Retinal pigment epithelial cell (primary cell): ENCODE measurements around the gene LRFN2.
A peak's percentile ranks its signal among the peaks of the same experiment; 100 is the strongest.

Source experiments
- DNase-seq: peaks from one replicate; pipeline ENCODE4 v3.0.0-alpha.2; 2010; ENCODE audit warnings: low read depth
- H3K4me3 ChIP-seq: 2 replicates; pipeline ENCODE4 v1.5.1; 2011; ENCODE audit warnings: mild to moderate bottlenecking, low read length, control low read depth, moderate library complexity
- TF ChIP-seq, protein P1 (sequence below): conservative IDR thresholded peaks from 2 replicates; pipeline ENCODE4 v1.5.1; 2011; ENCODE audit warnings: low read depth, low read length, control low read depth, inconsistent platforms

Gene LRFN2

DNA sequence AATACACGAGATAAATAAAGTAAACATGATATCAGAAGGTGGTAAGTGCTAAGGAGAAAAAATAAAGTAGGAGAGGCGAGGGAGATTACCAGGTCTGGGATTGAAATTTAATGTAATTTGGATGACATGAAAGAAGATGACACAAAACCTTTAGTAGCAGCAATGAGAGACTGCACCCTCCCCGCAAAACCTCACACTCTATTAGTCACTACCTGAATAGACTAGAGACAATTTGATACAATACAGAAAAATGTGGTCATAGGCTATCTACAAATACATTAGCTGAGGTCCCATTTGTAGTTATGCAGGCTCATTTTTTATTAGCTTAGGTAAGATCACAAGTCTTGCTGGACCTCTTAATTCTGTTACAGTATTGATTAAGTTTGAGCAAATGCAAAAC is 125.5 kb downstream of the LRFN2 start:
- H3K4me3 ChIP-seq = no peak overlapping the region
- DNase-seq = no peak
- TF ChIP-seq, protein P1, sequence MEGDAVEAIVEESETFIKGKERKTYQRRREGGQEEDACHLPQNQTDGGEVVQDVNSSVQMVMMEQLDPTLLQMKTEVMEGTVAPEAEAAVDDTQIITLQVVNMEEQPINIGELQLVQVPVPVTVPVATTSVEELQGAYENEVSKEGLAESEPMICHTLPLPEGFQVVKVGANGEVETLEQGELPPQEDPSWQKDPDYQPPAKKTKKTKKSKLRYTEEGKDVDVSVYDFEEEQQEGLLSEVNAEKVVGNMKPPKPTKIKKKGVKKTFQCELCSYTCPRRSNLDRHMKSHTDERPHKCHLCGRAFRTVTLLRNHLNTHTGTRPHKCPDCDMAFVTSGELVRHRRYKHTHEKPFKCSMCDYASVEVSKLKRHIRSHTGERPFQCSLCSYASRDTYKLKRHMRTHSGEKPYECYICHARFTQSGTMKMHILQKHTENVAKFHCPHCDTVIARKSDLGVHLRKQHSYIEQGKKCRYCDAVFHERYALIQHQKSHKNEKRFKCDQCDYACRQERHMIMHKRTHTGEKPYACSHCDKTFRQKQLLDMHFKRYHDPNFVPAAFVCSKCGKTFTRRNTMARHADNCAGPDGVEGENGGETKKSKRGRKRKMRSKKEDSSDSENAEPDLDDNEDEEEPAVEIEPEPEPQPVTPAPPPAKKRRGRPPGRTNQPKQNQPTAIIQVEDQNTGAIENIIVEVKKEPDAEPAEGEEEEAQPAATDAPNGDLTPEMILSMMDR = no peak

DNA sequence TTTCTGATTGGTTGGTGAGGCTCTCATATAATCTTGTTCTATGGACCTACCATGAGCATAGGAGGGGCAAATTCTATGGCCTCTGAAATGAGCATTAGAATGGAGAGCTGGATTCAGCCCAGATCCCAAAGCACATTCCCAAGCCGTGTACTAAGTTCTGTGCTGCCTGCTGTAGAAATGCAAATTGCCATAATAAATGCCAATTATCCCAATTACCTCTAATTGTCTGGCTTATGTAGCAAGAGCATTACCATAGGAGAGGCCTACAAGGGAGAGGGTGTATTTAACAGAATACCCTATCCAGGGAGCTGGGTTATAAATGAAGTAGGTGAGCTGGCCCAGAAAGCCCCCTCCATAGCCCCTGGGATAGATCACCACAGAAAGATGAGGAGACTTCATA is 126.8 kb downstream of the LRFN2 start:
- no peak overlapping the region for H3K4me3 ChIP-seq
- DNase-seq = no peak
- TF ChIP-seq, protein P1 = no peak

DNA sequence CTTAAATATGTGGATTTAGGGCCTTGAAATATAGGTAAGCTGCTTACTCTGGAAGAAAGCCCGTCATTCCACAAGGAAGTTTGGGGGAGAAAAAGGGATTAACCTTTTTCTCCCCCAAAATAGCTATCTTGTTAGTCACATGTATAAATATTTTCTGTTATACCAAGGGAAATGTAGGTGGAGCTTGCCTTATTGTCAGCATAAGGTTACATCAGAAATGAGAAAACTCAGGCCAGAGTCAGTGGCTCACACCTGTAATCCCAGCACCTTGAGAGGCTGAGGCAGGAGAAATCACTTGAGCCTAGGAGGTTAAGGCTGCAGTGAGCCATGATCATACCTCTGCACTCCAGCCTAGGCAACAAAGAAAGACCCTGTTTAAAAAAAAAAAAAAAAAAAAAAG is 129.9 kb downstream of the LRFN2 start:
- DNase-seq = peak; percentile 11
- H3K4me3 ChIP-seq = no peak overlapping the region
- TF ChIP-seq, protein P1 = no peak

DNA sequence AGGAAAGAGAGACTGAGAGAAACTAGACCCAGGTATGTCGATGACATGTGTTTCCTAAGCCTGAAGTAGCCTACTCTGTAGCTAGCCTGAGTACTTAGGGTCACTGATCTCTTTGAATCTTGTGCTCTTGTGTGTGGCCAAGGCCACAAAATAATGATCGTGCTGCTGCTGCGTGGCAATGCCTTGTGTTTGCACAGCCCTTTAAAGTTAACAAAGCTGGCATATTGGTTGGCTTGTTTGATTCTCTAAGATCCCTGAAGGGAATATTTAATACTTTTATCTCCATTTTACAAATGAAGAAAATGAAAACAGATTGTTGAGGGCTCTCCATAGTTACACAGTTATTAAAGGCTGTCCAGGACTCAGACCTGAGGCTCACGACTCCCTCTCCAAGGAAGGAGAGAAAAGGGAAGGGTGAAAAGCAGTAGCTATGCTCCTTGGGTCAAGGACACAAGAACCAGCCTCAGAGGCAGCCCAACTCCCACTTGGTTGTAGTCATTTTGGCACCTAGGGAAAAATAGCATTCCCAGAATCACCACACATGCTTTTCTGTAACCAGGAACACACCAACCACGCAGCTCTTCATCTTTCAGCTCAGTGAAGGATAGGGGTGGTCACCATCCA is 130.7 kb downstream of the LRFN2 start:
- TF ChIP-seq, protein P1 = no peak
- H3K4me3 ChIP-seq = no peak overlapping the region
- DNase-seq = no peak

DNA sequence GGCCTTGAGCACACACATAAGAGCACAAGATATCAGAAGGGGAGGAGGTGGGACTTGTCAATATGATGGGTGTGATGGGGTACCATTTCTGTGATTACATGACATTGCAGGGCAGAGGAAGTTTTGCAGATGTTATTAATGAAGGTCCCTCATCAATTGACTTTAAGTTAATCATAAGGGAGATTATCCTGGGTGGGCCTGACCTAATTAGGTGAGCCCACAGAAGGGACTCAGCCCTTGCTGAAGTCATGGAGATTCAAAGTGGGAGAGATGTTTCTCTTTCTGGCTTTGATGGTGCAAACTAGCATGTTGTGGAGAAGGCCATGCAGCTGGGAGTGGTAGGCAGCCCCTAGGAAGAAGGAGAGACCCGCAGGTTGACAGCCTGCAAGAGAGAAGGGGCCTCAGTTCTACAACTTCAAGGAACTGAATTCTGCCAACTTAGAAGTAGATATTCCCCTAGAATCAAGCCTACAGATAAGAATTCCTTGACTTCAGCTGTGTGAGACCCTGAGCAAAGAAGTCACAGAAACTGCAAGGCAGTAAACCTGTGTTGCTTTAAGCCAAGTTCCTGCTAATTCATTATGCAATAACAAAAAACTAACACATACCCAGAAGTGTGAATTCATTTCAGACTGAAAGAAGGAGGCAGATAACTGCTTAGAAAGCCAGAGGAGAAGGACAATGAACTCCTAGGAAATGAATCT is 131.3 kb downstream of the LRFN2 start:
- DNase-seq = no peak
- TF ChIP-seq, protein P1 = no peak
- no peak overlapping the region for H3K4me3 ChIP-seq

DNA sequence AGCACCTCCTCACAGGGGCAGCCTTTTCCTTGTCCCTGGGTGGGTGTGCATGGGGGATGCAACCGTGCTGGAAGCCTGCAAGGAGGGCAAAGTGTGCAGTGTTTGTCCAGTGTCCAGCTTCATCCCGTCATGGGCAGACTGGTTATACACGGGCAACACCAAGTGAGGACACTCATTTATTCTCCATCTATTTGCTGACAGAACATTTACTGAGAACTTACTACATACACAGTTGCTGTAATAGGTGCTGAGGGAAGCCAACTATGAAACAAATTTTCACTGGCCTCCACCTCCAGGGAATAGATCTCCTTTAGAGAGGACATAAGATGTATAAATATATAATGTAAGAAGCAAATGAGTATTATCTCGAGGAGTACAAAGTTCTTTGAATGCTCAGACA is 136.7 kb downstream of the LRFN2 start:
- no peak overlapping the region for H3K4me3 ChIP-seq
- DNase-seq = no peak
- TF ChIP-seq, protein P1 = no peak

DNA sequence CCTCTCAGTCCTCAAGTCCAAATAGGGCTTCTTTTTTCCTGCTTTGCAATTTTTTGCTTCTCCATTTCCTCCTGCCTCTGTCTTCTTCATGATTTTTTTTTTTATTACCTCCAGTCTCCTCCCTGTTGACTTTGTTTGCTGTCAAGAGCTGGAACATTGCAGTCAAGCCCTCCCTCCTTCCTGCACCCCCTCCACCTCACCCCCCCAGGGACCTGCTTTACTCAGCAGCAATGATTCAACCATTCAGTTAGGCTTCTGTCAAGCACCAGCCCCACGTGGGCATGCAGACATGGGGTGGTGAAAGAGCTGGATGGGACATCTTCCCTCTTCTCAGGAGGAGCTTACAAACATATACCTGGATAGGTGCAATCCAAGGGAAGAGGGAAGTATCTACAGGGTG is 142.4 kb downstream of the LRFN2 start:
- TF ChIP-seq, protein P1 = no peak
- DNase-seq = no peak
- H3K4me3 ChIP-seq = no peak overlapping the region
